Measurements from ENCODE around the gene TRIM65.

Gene TRIM65

GRCh38 chr17:75915268-75915667 is 18.5 kb upstream of the TRIM65 start:
- H4K20me1 ChIP-seq (ENCODE audit: low read depth, low read length): no peaks in the 10 kb centered on the region
- no peaks in the 10 kb centered on the region for H3K79me2 ChIP-seq (ENCODE audit: insufficient read depth, low read length)
- no peak overlapping the region for H3K9ac ChIP-seq (ENCODE audit: low read length)
- H2AFZ ChIP-seq (ENCODE audit: low read depth, low read length, severe bottlenecking): no peak overlapping the region
- no peaks in the 10 kb centered on the region for H3K27me3 ChIP-seq (ENCODE audit: low read length)
- H3K36me3 ChIP-seq (ENCODE audit: low read length): no peaks in the 10 kb centered on the region
- no peak overlapping the region for H3K27ac ChIP-seq (ENCODE audit: low read depth, low read length)
- no peaks in the 10 kb centered on the region for H3K9me2 ChIP-seq (replicated peaks; ENCODE audit: insufficient read depth, low read length)
- H3F3A ChIP-seq (ENCODE audit: insufficient read depth): no peaks in the 10 kb centered on the region
- no peak overlapping the region for H3K4me2 ChIP-seq (ENCODE audit: low read depth, low read length, poor library complexity, severe bottlenecking)
- no peak overlapping the region for H3K4me3 ChIP-seq (ENCODE audit: insufficient read depth, low read length, poor library complexity, severe bottlenecking)
- H3K9me3 ChIP-seq (ENCODE audit: insufficient read depth, low read length): no peaks in the 10 kb centered on the region
- no peak for TF ChIP-seq CTCF (IDR thresholded peaks at IDR 0.05; ENCODE audit: insufficient read depth, low read length, poor library complexity, severe bottlenecking)
- TF ChIP-seq EZH2phosphoT487 (conservative IDR thresholded peaks at IDR 0.05; ENCODE audit: low read length): no peak

- Histone ChIP-seq H3K9ac (ENCODE audit: low read length) (no peak overlapping the region), H3K27ac (ENCODE audit: low read depth, low read length) (no peak overlapping the region), H3F3A (ENCODE audit: insufficient read depth) (0 out of 2 replicates have a peak, but pooled peaks cover 2% of the 10 kb centered on the region), H3K9me3 (ENCODE audit: insufficient read depth, low read length) (no peaks in the 10 kb centered on the region), H3K4me3 (ENCODE audit: insufficient read depth, low read length, poor library complexity, severe bottlenecking) (no peak overlapping the region), H4K20me1 (ENCODE audit: low read depth, low read length) (no peaks in the 10 kb centered on the region), H3K36me3 (ENCODE audit: low read length) (no peaks in the 10 kb centered on the region), H2AFZ (ENCODE audit: low read depth, low read length, severe bottlenecking) (no peak overlapping the region), H3K4me2 (ENCODE audit: low read depth, low read length, poor library complexity, severe bottlenecking) (no peak overlapping the region), H3K27me3 (ENCODE audit: low read length) (no peaks in the 10 kb centered on the region), H3K79me2 (ENCODE audit: insufficient read depth, low read length) (no peaks in the 10 kb centered on the region), H3K9me2 (replicated peaks; ENCODE audit: insufficient read depth, low read length) (no peaks in the 10 kb centered on the region)
- TF ChIP-seq EZH2phosphoT487 (conservative IDR thresholded peaks at IDR 0.05; ENCODE audit: low read length) (no peak), CTCF (IDR thresholded peaks at IDR 0.05; ENCODE audit: insufficient read depth, low read length, poor library complexity, severe bottlenecking) (no peak)
These were observed 18.0 kb upstream of the TRIM65 start for GRCh38 chr17:75914643-75915267.

GRCh38 chr17:75913537-75914210 is 16.9 kb upstream of the TRIM65 start:
- Histone ChIP-seq H4K20me1 (ENCODE audit: low read depth, low read length) (no peaks in the 10 kb centered on the region), H3K36me3 (ENCODE audit: low read length) (no peaks in the 10 kb centered on the region), H3F3A (ENCODE audit: insufficient read depth) (peaks cover 10% of the 10 kb centered on the region), H3K27me3 (ENCODE audit: low read length) (no peaks in the 10 kb centered on the region), H3K27ac (ENCODE audit: low read depth, low read length) (no peak overlapping the region), H3K9me3 (ENCODE audit: insufficient read depth, low read length) (no peaks in the 10 kb centered on the region), H2AFZ (ENCODE audit: low read depth, low read length, severe bottlenecking) (no peak overlapping the region), H3K9ac (ENCODE audit: low read length) (no peak overlapping the region), H3K9me2 (replicated peaks; ENCODE audit: insufficient read depth, low read length) (no peaks in the 10 kb centered on the region), H3K4me3 (ENCODE audit: insufficient read depth, low read length, poor library complexity, severe bottlenecking) (no peak overlapping the region), H3K79me2 (ENCODE audit: insufficient read depth, low read length) (no peaks in the 10 kb centered on the region), H3K4me2 (ENCODE audit: low read depth, low read length, poor library complexity, severe bottlenecking) (no peak overlapping the region)
- no peak for TF ChIP-seq EZH2phosphoT487 (conservative IDR thresholded peaks at IDR 0.05; ENCODE audit: low read length)
- no peak for TF ChIP-seq CTCF (IDR thresholded peaks at IDR 0.05; ENCODE audit: insufficient read depth, low read length, poor library complexity, severe bottlenecking)
